D721Med (cell line): ENCODE results near the gene EFNA5.

ENCODE experiments used
- DNase-seq: peaks from one replicate; pipeline ENCODE4 v3.0.0; 2011; ENCODE audit warnings: low spot score; ENCODE audit not compliant: insufficient read length
- FAIRE-seq: peaks from 2 replicates; lab custom pipeline; 2011; peaks lifted over from hg19 to GRCh38; lab: Jason Lieb, UNC
- TF ChIP-seq, protein P1 (sequence below): IDR thresholded peaks from 2 replicates; pipeline ENCODE4 v1.5.1; 2012; ENCODE audit warnings: mild to moderate bottlenecking, control low read depth; ENCODE audit not compliant: insufficient read depth; ENCODE audit errors: missing control alignments

EFNA5 gene

GRCh38 chr5:107398703-107399102, 272.0 kb downstream of the EFNA5 start:
- FAIRE-seq (no peak), DNase-seq (no peak)
- TF ChIP-seq, protein P1, sequence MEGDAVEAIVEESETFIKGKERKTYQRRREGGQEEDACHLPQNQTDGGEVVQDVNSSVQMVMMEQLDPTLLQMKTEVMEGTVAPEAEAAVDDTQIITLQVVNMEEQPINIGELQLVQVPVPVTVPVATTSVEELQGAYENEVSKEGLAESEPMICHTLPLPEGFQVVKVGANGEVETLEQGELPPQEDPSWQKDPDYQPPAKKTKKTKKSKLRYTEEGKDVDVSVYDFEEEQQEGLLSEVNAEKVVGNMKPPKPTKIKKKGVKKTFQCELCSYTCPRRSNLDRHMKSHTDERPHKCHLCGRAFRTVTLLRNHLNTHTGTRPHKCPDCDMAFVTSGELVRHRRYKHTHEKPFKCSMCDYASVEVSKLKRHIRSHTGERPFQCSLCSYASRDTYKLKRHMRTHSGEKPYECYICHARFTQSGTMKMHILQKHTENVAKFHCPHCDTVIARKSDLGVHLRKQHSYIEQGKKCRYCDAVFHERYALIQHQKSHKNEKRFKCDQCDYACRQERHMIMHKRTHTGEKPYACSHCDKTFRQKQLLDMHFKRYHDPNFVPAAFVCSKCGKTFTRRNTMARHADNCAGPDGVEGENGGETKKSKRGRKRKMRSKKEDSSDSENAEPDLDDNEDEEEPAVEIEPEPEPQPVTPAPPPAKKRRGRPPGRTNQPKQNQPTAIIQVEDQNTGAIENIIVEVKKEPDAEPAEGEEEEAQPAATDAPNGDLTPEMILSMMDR: no peak

DNA sequence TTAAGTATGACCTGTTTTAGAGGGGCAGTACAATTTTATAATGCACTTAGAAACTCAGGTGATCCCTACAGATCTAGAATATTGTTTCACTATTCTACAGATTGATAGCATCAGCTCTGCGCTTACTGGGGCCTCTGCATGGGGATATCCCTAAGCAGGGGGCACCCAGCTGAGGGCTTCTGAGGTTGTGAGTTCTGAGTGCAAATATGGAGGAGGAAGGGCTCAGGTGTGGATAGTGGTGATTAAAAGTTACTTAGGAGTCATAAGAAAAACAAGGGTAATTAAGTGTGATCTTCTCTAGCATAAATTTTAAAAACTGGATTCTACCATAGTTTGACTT, 274.4 kb downstream of the EFNA5 start:
- no peak for FAIRE-seq
- DNase-seq: no peak
- TF ChIP-seq, protein P1: no peak

GRCh38 chr5:107395632-107396350, 274.9 kb downstream of the EFNA5 start:
- TF ChIP-seq, protein P1: no peak
- DNase-seq (no peak), FAIRE-seq (no peak)

GRCh38 chr5:107393851-107394250, 276.9 kb downstream of the EFNA5 start:
- DNase-seq: no peak
- TF ChIP-seq, protein P1: no peak
- FAIRE-seq: no peak

GRCh38 chr5:107391787-107392186, 278.9 kb downstream of the EFNA5 start:
- FAIRE-seq: no peak

GRCh38 chr5:107389775-107390148, 281.0 kb downstream of the EFNA5 start:
- no peak for FAIRE-seq
- TF ChIP-seq, protein P1: no peak

More at GRCh38 chr5:107391787-107392186, 278.9 kb downstream of the EFNA5 start:
- TF ChIP-seq, protein P1: no peak
- no peak for DNase-seq

GRCh38 chr5:107389130-107389774, 281.5 kb downstream of the EFNA5 start:
- DNase-seq (no peak), FAIRE-seq (no peak)
- TF ChIP-seq, protein P1: no peak

More at GRCh38 chr5:107389775-107390148, 281.0 kb downstream of the EFNA5 start:
- no peak for DNase-seq
